K562 (cell line): ENCODE data around the gene CMTM4.

Experiments
- EZH2 ChIP-seq: IDR thresholded peaks from 2 replicates; pipeline ENCODE4 v1.6.1; 2012; ENCODE audit warnings: low read depth, mild to moderate bottlenecking, inconsistent platforms, low read length, borderline replicate concordance
- KLF10 ChIP-seq: fragments of 250-450 bp; sonication (Bioruptor Pico); IDR thresholded peaks from 2 replicates; pipeline ENCODE4 v1.6.1; 2021; ENCODE audit warnings: matching md5 sums
- L3MBTL2 ChIP-seq: fragments of 450-650 bp; IDR thresholded peaks from 2 replicates; pipeline ENCODE4 v1.6.1; 2016; ENCODE audit warnings: mild to moderate bottlenecking, moderate library complexity
- MAZ ChIP-seq, 2 experiments: fragments of 450-650 bp in 1 of 2; sonication (generic) in 1 of 2; formaldehyde crosslinking; IDR thresholded peaks in 1 of 2; conservative IDR thresholded peaks in 1 of 2; 2 replicates each; pipeline versions ENCODE4 v1.4.0 to v1.5.0; 2020; ENCODE audit warnings: mild to moderate bottlenecking in 1 of 2, missing genetic modification reagents in 1 of 2
- MNT ChIP-seq, 2 experiments: fragments of 450-650 bp; conservative IDR thresholded peaks; 2 replicates each; pipeline ENCODE4 v1.6.1; 2017; ENCODE audit warnings: mild to moderate bottlenecking in 2 of 2, moderate library complexity in 2 of 2
- PRPF4 ChIP-seq: fragments of 200-400 bp; formaldehyde crosslinking; IDR thresholded peaks from one replicate; pipeline ENCODE4 v1.6.1; 2017; ENCODE audit warnings: low read length, low read depth, mild to moderate bottlenecking; ENCODE audit not compliant: insufficient read depth, poor library complexity, severe bottlenecking
- RFX5 ChIP-seq: IDR thresholded peaks from 2 replicates; pipeline ENCODE4 v1.6.1; 2011; ENCODE audit warnings: low read depth, mild to moderate bottlenecking, improper control_type of control experiment, low read length
- STAG1 ChIP-seq: sonication (generic); formaldehyde crosslinking; IDR thresholded peaks from 2 replicates; pipeline ENCODE4 v1.5.0; 2020; ENCODE audit warnings: missing genetic modification reagents, borderline replicate concordance
- TBP ChIP-seq: optimal IDR thresholded peaks from 2 replicates; pipeline ENCODE3; 2011; ENCODE audit warnings: low read depth, low read length, improper control_type of control experiment
- TF ChIP-seq, protein P1 (sequence below), 3 experiments: IDR thresholded peaks in 2 of 3; conservative IDR thresholded peaks in 1 of 3; 2 replicates each; pipeline ENCODE4 v1.5.1; 2011 to 2012; ENCODE audit warnings: low read length in 3 of 3, mild to moderate bottlenecking in 3 of 3, control low read depth in 2 of 3, improper control_type of control experiment in 1 of 3, inconsistent platforms in 1 of 3, low read depth in 1 of 3, mixed read lengths in 1 of 3, moderate library complexity in 1 of 3; ENCODE audit not compliant: insufficient read depth in 2 of 3

DNA sequence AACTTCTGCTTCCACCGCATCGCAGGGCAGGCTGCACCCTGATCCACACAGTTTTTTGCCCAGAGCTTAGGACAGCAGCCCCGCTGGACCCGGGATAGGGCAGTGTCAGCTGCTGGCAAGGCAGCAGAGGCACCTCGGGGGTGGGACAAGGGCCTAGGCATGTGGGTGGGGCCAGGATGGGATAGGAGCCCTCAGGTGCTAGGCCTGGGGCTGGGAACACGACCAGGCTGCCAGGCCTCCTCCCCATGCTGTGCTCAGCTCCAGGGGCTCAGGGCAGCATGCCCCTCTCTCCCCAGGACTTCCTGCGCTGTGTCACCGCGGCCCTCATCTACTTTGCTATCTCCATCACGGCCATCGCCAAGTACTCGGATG lies 87.4 kb downstream of the CMTM4 start:
- no peak for TF ChIP-seq MNT (conservative IDR thresholded peaks at IDR 0.05)
- no peak for TF ChIP-seq KLF10 (CRISPR knock-in tag)
- no peak for TF ChIP-seq TBP
- no peak for TF ChIP-seq STAG1 (CRISPR knock-in tag)
- TF ChIP-seq, protein P1, sequence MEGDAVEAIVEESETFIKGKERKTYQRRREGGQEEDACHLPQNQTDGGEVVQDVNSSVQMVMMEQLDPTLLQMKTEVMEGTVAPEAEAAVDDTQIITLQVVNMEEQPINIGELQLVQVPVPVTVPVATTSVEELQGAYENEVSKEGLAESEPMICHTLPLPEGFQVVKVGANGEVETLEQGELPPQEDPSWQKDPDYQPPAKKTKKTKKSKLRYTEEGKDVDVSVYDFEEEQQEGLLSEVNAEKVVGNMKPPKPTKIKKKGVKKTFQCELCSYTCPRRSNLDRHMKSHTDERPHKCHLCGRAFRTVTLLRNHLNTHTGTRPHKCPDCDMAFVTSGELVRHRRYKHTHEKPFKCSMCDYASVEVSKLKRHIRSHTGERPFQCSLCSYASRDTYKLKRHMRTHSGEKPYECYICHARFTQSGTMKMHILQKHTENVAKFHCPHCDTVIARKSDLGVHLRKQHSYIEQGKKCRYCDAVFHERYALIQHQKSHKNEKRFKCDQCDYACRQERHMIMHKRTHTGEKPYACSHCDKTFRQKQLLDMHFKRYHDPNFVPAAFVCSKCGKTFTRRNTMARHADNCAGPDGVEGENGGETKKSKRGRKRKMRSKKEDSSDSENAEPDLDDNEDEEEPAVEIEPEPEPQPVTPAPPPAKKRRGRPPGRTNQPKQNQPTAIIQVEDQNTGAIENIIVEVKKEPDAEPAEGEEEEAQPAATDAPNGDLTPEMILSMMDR (IDR thresholded peaks at IDR 0.05 in 2 of 3, conservative IDR thresholded peaks at IDR 0.05 in 1 of 3; ENCODE audit: insufficient read depth in 2 of 3, low read depth in 1 of 3, low read length in 3 of 3), result no peak
- TF ChIP-seq RFX5, result no peak
- no peak for TF ChIP-seq PRPF4
- no peak for TF ChIP-seq MAZ (CRISPR knock-in tag; conservative IDR thresholded peaks at IDR 0.05 in 1 of 2, IDR thresholded peaks at IDR 0.05 in 1 of 2)
- TF ChIP-seq EZH2, result no peak
- no peak for TF ChIP-seq L3MBTL2
